Ovary (tissue), 3 donors: ENCODE results near the gene RNF14.
"Not testable (repeated sequence)": the region's sequence is repeated elsewhere in the genome, so short reads cannot be mapped to it uniquely, and the experiment has no call there.

Source experiments
- CTCF ChIP-seq, 3 donors: fragments of 450-650 bp in 2 of 3; fragments of 200-600 bp in 1 of 3; IDR thresholded peaks; one replicate each; pipeline versions ENCODE4 v1.5.1 to v1.8.0; 2016 to 2022; ENCODE audit warnings: antibody characterized with exemption in 3 of 3, mild to moderate bottlenecking in 1 of 3
- POLR2A ChIP-seq: fragments of 450-650 bp; IDR thresholded peaks from one replicate; pipeline ENCODE4 v1.6.1; 2017; ENCODE audit warnings: antibody characterized with exemption, mild to moderate bottlenecking, moderate library complexity
- donor health status: DM: no; HTN: no; CAD: no.

- TF ChIP-seq POLR2A; CTCF (IDR thresholded peaks at IDR 0.05): not testable (repeated sequence)
Measured at GRCh38 chr5:142037599-142037998, 68.7 kb downstream of the RNF14 start.
